DOHH2 (cell line): ENCODE measurements around the gene PRR9.
"Not testable (repeated sequence)": the region's sequence is repeated elsewhere in the genome, so short reads cannot be mapped to it uniquely, and the experiment has no call there.

Source experiments
- H3F3A ChIP-seq: fragments of 200-600 bp; sonication (generic), shearing (Covaris generic); 2 replicates; pipeline ENCODE4 v1.6.0; 2016; ENCODE audit warnings: antibody characterized with exemption, mild to moderate bottlenecking; ENCODE audit not compliant: control insufficient read depth, insufficient read depth
- H3K27ac ChIP-seq: fragments of 200-600 bp; sonication (generic); 2 replicates; pipeline ENCODE4 v1.5.1; 2014; ENCODE audit warnings: low read depth, mild to moderate bottlenecking, low read length, moderate library complexity
- H3K27me3 ChIP-seq: fragments of 200-600 bp; sonication (generic); 2 replicates; pipeline ENCODE4 v1.6.1; 2014; ENCODE audit warnings: mild to moderate bottlenecking, low read length, mixed read lengths; ENCODE audit not compliant: control insufficient read depth
- H3K36me3 ChIP-seq: fragments of 200-600 bp; sonication (generic); 2 replicates; pipeline ENCODE4 v1.6.1; 2014; ENCODE audit warnings: mild to moderate bottlenecking, low read length, moderate library complexity, mixed read lengths; ENCODE audit not compliant: control insufficient read depth
- H3K4me1 ChIP-seq: fragments of 200-600 bp; sonication (generic); 2 replicates; pipeline ENCODE4 v1.6.1; 2014; ENCODE audit warnings: mild to moderate bottlenecking, low read length, mixed read lengths; ENCODE audit not compliant: control insufficient read depth
- H3K4me2 ChIP-seq: fragments of 200-600 bp; sonication (generic); 2 replicates; pipeline ENCODE4 v1.6.0; 2014; ENCODE audit warnings: mild to moderate bottlenecking, low read length, moderate library complexity
- H3K4me3 ChIP-seq: fragments of 200-600 bp; sonication (generic); 2 replicates; pipeline ENCODE4 v1.5.1; 2014; ENCODE audit warnings: mild to moderate bottlenecking, low read length, mixed read lengths
- H3K79me2 ChIP-seq: fragments of 200-600 bp; sonication (generic); 2 replicates; pipeline ENCODE4 v1.6.1; 2014; ENCODE audit warnings: mild to moderate bottlenecking, low read length, mixed read lengths; ENCODE audit not compliant: control insufficient read depth
- H3K9me2 ChIP-seq: fragments of 200-600 bp; sonication (generic); replicated peaks from 2 replicates; pipeline ENCODE4 v1.6.1; 2014; ENCODE audit warnings: mild to moderate bottlenecking, low read length, mixed read lengths; ENCODE audit not compliant: control insufficient read depth
- H3K9me3 ChIP-seq: fragments of 200-600 bp; sonication (generic); 2 replicates; pipeline ENCODE4 v1.6.1; 2014; ENCODE audit warnings: antibody characterized with exemption, low read length, mixed read lengths; ENCODE audit not compliant: control insufficient read depth, insufficient read depth
- H4K20me1 ChIP-seq: fragments of 200-600 bp; sonication (generic); 2 replicates; pipeline ENCODE4 v1.6.0; 2014; ENCODE audit warnings: low read depth, mild to moderate bottlenecking, antibody characterized with exemption, low read length, moderate library complexity; ENCODE audit not compliant: control insufficient read depth, insufficient read depth
- CTCF ChIP-seq: fragments of 200-600 bp; sonication (generic); IDR thresholded peaks from one replicate; pipeline ENCODE4 v1.5.1; 2014; ENCODE audit warnings: antibody characterized with exemption, mild to moderate bottlenecking, low read depth, low read length; ENCODE audit not compliant: poor library complexity, severe bottlenecking
- EZH2phosphoT487 ChIP-seq: fragments of 200-600 bp; sonication (generic); IDR thresholded peaks from 2 replicates; pipeline ENCODE4 v1.6.1; 2017; ENCODE audit warnings: borderline replicate concordance, mild to moderate bottlenecking, antibody characterized with exemption, low read length, moderate library complexity, mixed read lengths

Gene PRR9

GRCh38 chr1:153228491-153228890 is 11.1 kb downstream of the PRR9 start:
- Histone ChIP-seq H3K9me2 (no peaks in the 10 kb centered on the region), H3K9me3 (no peaks in the 10 kb centered on the region), H3K27me3 (peaks cover 13% of the 10 kb centered on the region), H3K4me1 (no peaks in the 10 kb centered on the region), H3K4me2 (no peak overlapping the region), H3K4me3 (no peak overlapping the region), H4K20me1 (no peaks in the 10 kb centered on the region), H3K27ac (no peak overlapping the region), H3F3A (no peaks in the 10 kb centered on the region), H3K36me3 (no peaks in the 10 kb centered on the region), H3K79me2 (no peaks in the 10 kb centered on the region)
- no peak for TF ChIP-seq CTCF
- no peak for TF ChIP-seq EZH2phosphoT487

GRCh38 chr1:153229076-153229829 is 11.9 kb downstream of the PRR9 start:
- H3K79me2 ChIP-seq, H3F3A ChIP-seq, H3K9me3 ChIP-seq, H3K36me3 ChIP-seq, H3K4me2 ChIP-seq, H3K27ac ChIP-seq, H3K4me1 ChIP-seq, H3K4me3 ChIP-seq, H4K20me1 ChIP-seq, H3K9me2 ChIP-seq: not testable (repeated sequence)
- peak; percentile 71 for TF ChIP-seq CTCF
- H3K27me3 ChIP-seq: peaks cover 13% of the 10 kb centered on the region

DNA sequence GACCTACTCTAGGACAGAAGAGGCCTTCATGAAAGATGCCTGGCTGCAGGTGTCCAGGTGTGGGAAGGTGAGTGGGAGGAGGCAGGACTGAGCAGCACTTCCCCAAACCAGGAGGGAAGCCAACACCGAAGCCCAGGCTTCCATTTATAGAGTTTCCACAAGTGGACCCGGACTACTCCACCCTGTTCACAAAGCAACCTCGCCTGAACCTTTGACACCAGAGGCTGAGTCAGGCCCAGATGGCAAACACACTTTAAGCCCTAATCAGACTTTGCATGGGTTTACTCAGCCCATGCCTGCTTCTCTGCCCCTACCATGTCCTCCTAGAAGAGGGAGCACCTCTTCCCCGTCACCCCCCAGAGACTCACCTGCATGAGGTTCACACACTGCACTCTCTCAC is 14.0 kb downstream of the PRR9 start:
- no peaks in the 10 kb centered on the region for H3K4me1 ChIP-seq
- no peaks in the 10 kb centered on the region for H3K9me2 ChIP-seq
- no peak overlapping the region for H3K4me3 ChIP-seq
- no peaks in the 10 kb centered on the region for H3K36me3 ChIP-seq
- TF ChIP-seq CTCF (no peak), EZH2phosphoT487 (no peak)
- no peak overlapping the region for H3K4me2 ChIP-seq
- no peak overlapping the region for H3K27ac ChIP-seq
- no peaks in the 10 kb centered on the region for H4K20me1 ChIP-seq
- no peaks in the 10 kb centered on the region for H3K9me3 ChIP-seq
- H3K79me2 ChIP-seq: no peaks in the 10 kb centered on the region
- peaks cover 13% of the 10 kb centered on the region for H3K27me3 ChIP-seq
- no peaks in the 10 kb centered on the region for H3F3A ChIP-seq
